Activated naive CD4-positive, alpha-beta T cell (primary cell): ENCODE results near the gene GNAI2.
"Not testable (repeated sequence)": the region's sequence is repeated elsewhere in the genome, so short reads cannot be mapped to it uniquely, and the experiment has no call there.

Experiments
- DNase-seq, 4 experiments: peaks; one replicate each; lab custom pipeline; 2025; lab: John Stamatoyannopoulos, UW

The GNAI2 gene

DNA sequence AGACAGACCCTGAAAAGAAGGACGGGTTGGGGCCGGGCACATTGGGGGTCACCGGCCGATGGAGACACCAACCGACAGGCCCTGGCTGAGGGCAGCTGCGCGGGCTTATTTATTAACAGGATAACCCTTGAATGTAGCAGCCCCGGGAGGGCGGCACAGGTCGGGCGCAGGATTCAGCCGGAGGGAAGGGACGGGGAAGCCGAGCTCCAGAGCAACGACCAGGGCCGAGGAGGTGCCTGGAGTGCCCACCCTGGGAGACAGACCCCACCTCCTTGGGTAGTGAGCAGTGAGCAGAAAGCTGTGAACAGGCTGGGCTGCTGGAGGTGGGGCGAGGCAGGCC is 40.7 kb downstream of the GNAI2 start:
- no peak for DNase-seq

DNA sequence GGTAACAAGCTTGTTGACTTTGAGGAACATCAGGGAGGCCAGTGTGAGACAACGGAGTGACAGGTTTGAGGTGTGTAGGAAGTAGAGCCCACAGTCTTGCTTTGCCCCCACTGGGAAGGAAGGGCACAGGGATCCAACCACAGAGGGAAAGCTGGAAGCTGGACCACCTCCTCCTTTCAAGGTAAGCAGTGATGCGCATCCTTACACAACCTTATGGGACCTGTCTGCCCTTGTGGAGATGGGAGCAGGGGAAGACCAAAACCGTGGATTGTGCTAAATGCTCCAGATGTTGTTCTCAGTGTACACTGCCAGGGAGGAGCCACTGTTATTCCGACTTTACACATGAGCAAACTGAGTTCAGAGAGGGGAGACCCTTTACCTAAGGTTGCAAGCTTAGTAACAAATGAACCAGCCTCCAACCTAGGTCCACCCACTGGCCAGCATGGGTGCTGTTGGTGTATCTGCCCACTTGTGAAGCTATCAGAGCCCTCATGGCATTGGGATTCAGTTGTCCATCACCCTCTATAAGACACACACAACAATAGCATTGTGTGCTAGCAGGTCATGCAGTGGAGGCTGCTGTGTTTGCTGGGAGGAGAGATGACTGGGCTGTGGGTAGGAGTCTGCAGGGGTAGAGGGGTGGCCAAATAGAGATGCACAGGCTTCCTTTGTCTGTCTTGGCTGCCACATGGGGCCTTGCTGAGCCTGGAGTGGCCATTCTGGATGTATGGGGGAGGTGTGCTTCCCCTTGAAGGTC is 42.3 kb downstream of the GNAI2 start:
- DNase-seq, result no peak

DNA sequence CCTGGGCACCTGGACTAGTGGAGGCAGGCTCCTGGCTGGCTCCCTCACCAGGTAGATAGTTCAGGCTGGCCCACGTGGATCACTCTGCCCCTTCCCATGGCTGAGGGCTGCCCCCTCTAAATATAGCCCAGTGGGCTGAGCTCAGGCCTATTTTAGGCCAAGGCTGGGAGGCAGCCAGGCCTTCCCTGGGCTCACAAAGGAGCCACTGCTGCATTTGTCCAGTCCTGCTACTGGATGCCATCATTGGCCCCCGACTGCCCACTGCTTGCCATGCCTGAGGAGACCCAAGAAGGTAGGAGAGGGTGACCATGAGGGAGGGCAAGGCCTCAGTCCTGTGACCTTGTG is 42.8 kb downstream of the GNAI2 start, which contains the start of gene LSMEM2:
Gene LSMEM2, plus strand, starts transcription at position 208 of the 345 bp plus-strand sequence. Its CDS starts 27 bp downstream, at position 235.
- DNase-seq, result no peak

DNA sequence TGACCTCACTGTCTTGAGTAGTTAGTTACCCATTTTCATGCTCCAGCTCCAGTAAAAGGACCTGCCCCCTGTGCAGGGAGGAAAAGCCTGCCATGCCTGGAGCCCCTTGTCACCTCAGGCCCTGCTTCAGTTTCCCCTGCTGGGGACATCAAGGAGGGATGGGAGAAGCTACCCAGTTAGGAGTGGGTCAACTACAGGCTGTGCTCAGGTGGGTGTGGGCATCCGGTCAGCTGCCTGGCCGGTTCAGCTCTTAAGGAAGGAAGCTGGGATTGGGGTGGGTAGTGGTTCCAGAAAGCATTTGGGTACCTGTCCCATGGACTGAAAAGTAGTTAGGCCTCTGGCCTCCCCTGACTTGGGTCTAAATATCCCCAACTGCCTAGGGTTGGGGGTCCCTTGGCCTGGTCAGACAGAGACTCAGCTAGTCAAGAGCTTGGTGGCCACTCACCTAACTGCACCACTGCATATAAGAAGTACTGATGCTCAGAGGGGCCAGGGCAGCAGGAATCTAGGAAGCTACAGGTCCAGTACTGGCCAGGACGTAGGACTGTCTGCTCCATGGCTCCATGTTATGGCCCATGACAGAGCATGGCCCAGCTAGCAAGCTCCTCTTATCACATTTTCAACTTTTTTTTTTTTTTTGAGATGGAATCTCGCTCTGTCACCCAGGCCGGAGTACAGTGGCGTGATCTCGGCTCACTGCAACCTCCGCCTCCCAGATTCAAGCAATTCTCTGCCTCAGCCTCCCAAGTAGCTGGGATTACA is 43.4 kb downstream of the GNAI2 start:
- DNase-seq, result no peak

DNA sequence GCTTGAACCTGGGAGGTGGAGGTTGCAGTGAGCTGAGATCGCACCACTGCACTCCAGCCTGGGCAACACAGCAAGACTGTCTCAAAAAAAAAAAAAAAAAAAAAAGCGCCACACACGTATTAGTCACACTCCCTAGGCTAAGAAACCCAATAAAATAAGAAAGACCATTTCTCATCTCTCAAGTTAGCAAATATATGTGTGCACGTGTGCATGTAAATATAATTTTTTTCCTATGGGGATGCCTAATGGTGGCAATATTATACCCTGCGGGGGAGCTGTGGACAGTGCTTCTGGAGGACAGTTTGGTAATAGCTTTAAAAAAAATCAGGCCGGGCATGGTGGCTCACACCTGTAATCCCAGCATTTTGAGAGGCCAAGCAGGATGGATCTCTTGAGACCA is 48.1 kb downstream of the GNAI2 start:
- DNase-seq, result not testable (repeated sequence)

DNA sequence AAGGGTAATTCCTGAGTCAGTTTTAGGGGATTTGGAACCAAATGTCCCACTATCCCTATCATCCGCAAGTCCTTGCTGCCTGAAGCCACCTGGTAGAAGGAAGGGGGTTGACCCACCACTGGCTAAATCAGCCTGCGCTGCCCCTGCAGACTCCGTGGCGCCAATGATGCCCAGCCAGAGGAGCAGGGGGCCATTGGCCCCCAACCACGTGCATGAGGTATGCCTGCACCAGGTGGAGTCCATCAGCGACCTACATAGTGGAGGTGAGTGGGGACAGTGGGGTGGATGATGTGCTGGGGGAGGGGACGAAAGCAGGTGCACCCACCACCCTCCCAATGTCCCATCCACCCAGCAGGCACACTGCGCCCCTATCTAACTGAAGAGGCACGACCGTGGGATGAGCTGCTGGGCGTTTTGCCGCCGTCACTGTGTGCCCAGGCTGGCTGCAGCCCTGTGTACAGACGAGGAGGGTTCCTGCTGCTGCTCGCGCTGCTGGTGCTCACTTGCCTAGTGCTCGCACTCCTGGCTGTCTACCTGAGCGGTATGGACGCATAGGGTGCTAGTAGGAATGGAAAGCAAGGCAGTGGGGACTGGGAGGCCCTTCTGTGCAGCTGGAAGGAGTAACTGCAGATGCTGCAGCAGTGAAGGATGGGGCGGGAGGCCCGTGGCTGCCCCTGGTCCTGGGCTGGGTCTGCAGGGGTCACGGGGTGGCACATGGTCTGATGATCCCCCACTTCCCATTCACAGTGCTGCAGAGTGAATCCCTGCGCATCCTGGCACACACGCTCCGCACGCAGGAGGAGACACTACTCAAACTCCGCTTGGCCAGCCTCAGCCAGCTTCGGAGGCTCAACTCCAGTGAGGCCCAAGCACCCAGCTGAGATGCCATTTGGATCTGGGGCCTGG is 50.6 kb downstream of the GNAI2 start:
- DNase-seq, result no peak

GRCh38 chr3:50287262-50287661 is 51.3 kb downstream of the GNAI2 start:
- DNase-seq, result no peak

DNA sequence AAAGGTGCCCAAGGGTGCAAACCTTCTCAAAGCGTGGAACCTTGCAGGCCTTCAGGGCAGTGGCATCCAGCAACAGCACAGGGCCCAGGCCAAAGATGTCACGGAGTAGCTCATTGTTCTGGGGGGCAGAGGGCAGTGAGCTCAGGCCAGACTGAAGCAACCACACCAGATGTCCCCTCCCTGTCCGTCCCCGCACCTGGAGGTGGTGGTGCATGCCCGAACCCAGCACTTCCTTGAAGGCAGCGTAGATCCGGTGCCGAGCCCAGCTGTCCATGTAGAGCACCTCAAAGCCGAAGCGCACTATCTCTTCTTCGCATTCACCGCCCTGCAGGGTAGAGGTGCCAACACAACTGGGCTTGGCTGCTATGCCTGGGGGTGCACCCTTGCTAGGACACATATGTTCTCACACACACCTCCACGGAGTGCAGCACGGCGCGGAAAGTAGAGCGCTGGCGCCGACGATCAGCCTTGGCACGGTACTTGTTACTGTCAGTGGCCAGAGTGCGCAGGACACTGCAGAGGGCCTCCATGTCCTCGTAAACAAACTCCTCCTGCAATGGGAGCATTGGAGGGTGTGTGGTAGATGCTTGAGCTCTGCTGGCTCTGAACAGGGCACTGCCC is 52.5 kb downstream of the GNAI2 start:
- no peak for DNase-seq

GRCh38 chr3:50289130-50289529 is 53.1 kb downstream of the GNAI2 start:
- DNase-seq, result no peak

DNA sequence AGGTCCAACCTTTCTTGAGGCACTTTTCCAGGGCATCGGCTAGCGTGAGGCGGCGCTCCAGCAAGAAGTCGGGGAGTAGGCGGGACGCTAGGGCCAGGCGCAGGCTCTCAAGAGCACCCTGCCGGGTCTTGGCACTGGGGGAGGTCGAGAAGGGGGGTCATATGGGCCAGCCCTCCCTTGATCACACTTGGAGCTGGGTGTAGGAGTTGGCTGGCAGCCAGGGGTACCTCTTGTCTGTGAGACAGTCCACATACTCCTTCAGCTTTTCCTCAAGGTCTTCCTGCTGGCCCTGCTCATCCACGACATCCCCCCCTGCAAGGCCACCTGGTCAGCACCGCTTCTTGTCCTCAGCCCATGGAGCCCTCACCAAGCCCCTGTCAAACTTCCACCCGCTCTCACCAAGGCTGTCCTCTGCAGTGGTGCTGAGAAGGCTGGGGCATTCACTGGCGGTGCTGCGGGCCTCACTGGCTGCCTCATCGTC is 54.2 kb downstream of the GNAI2 start:
- DNase-seq, result no peak

DNA sequence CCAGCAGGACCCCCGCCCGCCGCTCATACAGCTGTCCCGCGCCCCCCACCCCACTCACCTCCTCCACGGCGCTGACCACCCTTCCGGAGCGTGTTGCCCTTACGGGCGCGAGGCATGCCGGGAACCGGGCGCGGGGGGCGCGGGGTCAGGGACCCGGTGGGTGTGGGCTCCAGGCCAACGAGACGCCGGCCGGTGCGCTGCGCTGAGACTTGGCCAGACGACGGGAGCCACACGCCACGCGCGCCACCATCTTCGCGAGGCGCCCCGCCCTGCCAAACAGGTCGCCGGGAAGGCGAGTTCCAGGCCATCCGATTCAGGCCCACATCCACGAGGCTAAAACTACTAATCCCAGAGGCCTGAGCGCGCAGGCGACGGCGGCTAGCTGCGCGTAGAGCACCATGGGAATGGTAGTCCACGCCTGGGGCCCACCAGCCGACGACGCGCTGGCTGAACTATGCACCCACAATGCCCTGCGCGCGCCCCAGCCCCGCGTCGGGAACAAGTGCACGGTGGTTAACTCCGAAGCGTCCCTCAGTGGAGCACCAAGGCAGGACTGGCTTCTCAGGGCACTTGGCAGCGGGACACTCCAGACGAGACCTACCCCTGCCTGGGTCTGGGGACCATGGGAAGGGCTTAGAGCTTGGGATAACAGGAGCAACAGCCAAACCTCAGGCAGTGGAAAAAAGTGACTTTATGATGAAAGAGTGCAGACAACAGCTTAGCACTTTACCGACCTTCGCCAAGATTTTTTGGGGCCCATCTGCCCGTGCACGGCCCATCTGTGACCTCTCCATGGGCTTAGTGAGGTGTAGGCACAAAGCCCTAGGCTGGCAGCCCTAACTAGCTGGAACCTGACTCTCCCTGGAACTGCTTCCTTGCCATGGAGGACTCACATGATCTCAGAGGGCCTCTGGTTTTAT is 56.4 kb downstream of the GNAI2 start, which contains the start of gene IFRD2:
Gene IFRD2, minus strand, starts transcription at position 271 of the 920 bp plus-strand sequence. Its CDS starts 155 bp downstream, at position 116.
- peak; percentile 83 to 93 (median 90) for DNase-seq

DNA sequence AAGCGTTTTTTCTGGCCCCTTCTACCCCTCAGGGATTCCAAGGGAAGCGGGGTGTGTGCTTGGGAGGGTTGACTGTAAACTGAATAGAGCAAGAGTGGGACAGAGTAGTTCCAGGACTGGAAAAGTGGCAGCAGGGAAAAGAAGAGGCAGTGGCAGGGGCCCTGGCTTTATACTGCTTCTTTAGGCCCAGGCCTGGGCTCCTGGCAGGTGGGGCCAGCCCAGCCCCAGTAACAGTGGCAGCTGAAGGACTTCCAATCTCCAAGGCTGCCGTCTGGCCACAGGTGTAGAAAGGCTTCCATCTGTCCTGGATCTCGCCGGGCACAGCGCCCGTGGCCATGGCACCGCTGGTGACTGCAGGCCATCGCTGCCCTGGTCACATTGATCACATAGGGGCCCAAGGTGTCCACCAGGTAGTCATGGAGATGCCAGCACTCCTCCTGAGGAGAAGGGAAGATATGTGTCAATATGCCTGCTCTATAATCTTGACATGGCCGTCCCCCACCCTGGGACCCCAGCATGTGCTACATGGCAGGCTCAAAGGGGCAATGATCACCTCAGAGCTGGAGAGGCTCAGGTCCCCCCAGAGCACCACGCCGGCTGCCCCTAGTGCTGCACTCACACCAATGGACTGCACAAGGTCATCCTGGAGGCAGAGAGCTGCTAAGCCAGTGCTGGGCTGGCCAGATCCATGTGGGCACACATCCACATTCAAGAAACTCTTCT is 57.2 kb downstream of the GNAI2 start:
- no peak for DNase-seq

DNA sequence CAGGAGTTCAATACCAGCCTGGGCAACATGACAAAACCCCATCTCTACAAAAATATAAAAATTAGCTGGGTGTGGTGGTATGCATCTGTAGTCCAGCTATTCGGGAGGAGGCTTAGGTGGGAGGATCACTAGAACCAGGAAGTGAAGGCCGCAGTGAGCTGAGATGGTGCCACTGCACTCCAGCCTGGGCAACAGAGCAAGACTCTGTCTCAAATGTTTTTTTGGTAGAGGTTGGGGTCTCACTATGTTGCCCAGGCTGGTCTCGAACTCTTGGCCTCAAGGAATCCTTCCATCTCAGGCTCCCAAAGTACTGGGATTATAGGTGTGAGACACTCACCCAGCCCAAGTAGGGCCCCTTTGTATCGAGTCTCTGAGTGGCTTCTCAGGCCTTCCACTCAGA is 58.1 kb downstream of the GNAI2 start:
- DNase-seq, result no peak

DNA sequence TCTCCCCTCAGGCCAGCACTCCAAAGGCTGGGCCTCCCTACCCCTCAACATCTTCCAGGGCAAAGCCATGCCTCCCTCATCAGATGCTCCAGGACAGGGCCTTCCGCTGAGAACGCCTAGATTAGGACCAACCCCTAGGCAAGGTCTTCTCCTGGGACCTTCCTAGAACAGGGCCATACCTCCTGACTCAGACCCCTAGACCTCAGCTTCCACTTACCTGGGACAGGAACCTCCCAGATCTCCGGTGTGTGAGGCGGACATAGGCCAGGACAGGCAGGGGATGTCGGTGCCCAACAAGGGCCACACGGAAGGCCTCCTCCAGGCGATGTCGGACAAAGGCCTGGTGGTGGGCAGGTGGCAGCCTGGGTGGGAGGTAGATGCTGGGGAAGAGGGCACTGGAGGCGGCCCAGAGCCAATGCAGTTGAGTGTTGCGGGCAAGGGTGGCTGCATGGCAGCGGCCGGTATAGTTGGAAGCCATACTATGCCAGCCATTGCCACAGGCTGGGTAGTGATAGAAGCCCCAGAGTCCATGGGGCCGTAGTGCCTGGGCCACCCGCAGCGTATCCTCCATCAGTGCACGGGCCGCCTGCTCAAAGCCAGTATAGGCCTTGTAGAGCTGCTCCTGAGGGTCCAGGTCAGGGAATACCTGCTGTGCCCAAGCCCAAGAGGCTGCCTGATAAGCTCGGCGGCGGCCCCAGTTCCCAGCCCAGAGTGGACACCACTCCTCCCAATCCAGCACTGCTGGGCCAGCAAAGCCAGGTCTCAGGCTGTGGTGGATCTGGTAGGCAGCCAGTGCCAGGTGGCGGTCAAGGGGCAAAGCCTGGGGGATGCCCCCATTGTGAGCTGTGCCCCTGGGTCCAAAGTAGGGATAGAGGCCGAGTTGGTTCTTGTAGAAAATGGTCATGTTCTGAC is 58.7 kb downstream of the GNAI2 start:
- DNase-seq, result no peak

DNA sequence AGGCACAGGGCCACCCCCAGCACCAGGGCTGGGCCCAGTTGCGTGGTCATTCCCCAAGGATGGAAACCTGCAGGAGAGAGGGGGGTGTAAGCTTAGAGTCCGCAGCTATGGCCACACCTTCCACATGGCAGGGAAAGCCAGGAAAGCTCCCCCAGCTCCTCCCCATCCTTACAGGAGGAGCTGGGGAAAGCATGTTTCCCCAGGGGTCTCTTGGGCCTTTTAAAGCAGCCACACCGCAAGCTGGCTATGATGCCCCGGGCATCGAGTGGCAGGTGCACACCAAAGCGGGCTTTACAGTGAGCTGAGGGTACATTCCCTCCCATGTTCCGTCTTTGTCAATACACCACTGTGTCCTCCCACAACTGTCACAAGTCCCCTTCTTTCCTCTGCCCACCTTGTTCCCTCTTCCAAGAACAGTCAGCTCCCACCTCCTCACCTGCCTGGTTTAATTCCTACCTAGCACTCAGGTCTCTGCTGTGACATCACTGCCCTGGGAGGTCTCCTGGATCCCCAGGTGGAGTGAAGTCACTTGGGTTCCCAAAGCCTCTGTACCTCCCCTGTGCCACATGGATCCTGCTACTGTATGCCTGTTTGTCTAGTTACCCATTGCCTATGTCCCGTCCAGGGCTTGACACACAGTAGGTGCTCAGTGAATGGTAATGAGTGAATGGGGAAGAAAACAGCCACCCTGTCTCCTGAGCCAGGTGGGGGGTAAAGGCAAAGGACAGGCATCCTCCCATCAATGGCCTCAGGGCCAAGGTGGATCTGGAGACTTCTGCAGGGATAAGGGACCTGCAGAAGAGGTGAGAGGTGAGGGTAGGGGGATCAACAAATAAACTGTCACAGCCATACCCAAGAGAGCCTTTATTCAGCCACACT is 59.8 kb downstream of the GNAI2 start:
- no peak for DNase-seq

DNA sequence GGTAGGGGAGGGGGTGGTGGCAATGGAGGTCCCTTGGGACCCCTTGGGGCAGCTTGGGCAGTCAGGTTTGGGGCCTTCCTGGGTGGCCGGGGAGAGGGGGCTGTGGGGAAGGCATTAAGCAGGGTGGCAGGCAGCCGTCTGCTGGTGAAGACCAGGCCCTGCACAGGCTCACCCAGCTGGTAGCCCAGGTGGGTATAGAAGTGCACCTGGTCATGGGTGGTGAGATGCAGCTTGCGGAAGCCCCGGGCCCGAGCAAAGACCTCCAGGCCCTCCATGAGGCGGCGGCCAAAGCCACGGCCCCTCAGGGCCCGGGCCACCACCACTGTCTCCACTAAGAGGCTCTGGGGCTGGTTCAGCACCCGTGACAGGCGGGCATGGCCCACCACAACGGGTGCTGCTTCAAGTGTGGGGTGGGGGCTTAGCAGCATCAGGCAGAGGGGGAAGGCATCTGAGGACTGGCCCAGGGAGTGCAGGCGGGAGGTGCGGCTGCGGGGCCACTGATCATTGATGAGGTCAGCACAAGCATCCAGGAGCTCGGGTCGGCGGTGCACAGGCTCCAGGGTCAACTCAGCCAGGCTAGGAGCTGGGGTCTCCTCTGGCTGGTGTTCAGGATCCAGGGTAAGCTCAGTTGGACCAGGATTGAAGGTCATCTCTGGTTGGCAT is 60.8 kb downstream of the GNAI2 start:
- DNase-seq, result no peak

- DNase-seq, result no peak
These were observed 61.4 kb downstream of the GNAI2 start for GRCh38 chr3:50297384-50297775.
